ENCODE measurements around the gene KAT8.

KAT8 gene

DNA sequence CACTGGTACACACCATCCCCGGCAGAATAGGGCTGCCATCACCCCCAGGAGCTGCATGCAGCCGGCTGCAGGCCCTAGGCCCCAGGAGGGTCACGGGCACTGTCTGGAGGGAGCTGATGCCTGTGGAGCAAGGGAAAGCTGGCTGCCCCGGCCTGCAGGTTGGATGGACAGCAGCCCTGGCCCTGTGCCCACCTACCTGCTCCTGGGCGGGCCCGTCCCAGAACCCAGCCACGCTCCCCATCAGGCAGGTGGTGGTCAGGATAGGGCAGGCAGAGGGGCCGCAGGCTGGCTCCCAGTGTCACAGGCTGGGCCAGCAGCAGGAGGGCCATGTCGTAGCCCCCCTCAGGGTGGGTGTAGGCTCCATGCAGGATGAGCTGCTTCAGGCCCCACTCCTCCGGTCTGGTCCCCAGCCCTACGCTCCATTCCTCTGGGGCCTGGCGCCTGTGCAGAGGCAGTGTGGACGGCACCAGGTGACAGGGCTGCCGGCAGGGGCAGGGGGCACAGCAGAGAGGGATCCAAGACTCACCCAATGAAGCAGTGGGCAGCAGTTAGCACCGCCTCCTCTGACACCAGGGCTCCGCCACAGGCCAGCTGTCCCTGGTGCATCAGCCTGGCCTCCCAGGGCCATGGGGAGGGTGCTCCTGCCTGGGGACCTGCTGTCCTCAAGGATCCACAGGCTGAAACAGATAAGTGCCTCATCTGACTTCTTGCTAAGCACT is 32.7 kb upstream of the KAT8 start:
- ATAC-seq (ENCODE audit: insufficient read depth, low read depth), result no peak
- no peak overlapping the region for H3K4me3 ChIP-seq (ENCODE audit: low read depth in 1 of 2, low read length in 2 of 2)
- peaks cover 15% of the 10 kb centered on the region for H3K4me1 ChIP-seq (ENCODE audit: insufficient read depth, low read length)
- H3K27ac ChIP-seq (ENCODE audit: low read length), result no peak overlapping the region
- H2AFZ ChIP-seq (ENCODE audit: low read depth, low read length), result no peak overlapping the region
- H3K27me3 ChIP-seq (ENCODE audit: insufficient read depth, low read length, poor library complexity), result no peaks in the 10 kb centered on the region
- DNase-seq, result no peak
- H3K36me3 ChIP-seq (ENCODE audit: insufficient read depth, low read length), result peaks cover 88% of the 10 kb centered on the region
- no peak overlapping the region for H3K4me2 ChIP-seq (ENCODE audit: insufficient read depth, low read length)
- H3K79me2 ChIP-seq (ENCODE audit: insufficient read depth, low read length), result peaks cover 25% of the 10 kb centered on the region
- no peaks in the 10 kb centered on the region for H3K9me3 ChIP-seq (ENCODE audit: insufficient read depth, low read length, severe bottlenecking)
- no peak for TF ChIP-seq EZH2 (IDR thresholded peaks at IDR 0.05; ENCODE audit: borderline replicate concordance, low read depth, low read length, severe bottlenecking)
- TF ChIP-seq CTCF (IDR thresholded peaks at IDR 0.05; ENCODE audit: borderline replicate concordance, extremely low read depth, low read length, poor library complexity, severe bottlenecking), result no peak
- H4K20me1 ChIP-seq (ENCODE audit: insufficient read depth, low read length), result peaks cover 55% of the 10 kb centered on the region
- H3K9ac ChIP-seq (ENCODE audit: low read depth, low read length), result no peak overlapping the region

- Histone ChIP-seq H3K27me3 (ENCODE audit: insufficient read depth, low read length, poor library complexity) (no peaks in the 10 kb centered on the region), H3K9me3 (ENCODE audit: insufficient read depth, low read length, severe bottlenecking) (no peaks in the 10 kb centered on the region), H3K9ac (ENCODE audit: low read depth, low read length) (no peak overlapping the region), H2AFZ (ENCODE audit: low read depth, low read length) (no peak overlapping the region), H3K27ac (ENCODE audit: low read length) (no peak overlapping the region), H3K4me2 (ENCODE audit: insufficient read depth, low read length) (no peak overlapping the region), H3K4me1 (ENCODE audit: insufficient read depth, low read length) (peaks cover 11% of the 10 kb centered on the region), H3K79me2 (ENCODE audit: insufficient read depth, low read length) (peaks cover 20% of the 10 kb centered on the region), H3K4me3 (ENCODE audit: low read depth in 1 of 2, low read length in 2 of 2) (no peak overlapping the region), H3K36me3 (ENCODE audit: insufficient read depth, low read length) (peaks cover 87% of the 10 kb centered on the region), H4K20me1 (ENCODE audit: insufficient read depth, low read length) (peaks cover 49% of the 10 kb centered on the region)
- no peak for ATAC-seq (ENCODE audit: insufficient read depth, low read depth)
- TF ChIP-seq CTCF (IDR thresholded peaks at IDR 0.05; ENCODE audit: borderline replicate concordance, extremely low read depth, low read length, poor library complexity, severe bottlenecking), result no peak
- no peak for TF ChIP-seq EZH2 (IDR thresholded peaks at IDR 0.05; ENCODE audit: borderline replicate concordance, low read depth, low read length, severe bottlenecking)
- DNase-seq, result no peak
Measured at GRCh38 chr16:31085411-31085810, 32.1 kb upstream of the KAT8 start.

GRCh38 chr16:31085873-31086628 is 31.4 kb upstream of the KAT8 start:
- Histone ChIP-seq H3K79me2 (ENCODE audit: insufficient read depth, low read length) (peaks cover 20% of the 10 kb centered on the region), H3K9me3 (ENCODE audit: insufficient read depth, low read length, severe bottlenecking) (no peaks in the 10 kb centered on the region), H3K27ac (ENCODE audit: low read length) (no peak overlapping the region), H3K4me3 (ENCODE audit: low read depth in 1 of 2, low read length in 2 of 2) (no peak overlapping the region), H3K36me3 (ENCODE audit: insufficient read depth, low read length) (peaks cover 87% of the 10 kb centered on the region), H3K4me2 (ENCODE audit: insufficient read depth, low read length) (no peak overlapping the region), H2AFZ (ENCODE audit: low read depth, low read length) (no peak overlapping the region), H3K9ac (ENCODE audit: low read depth, low read length) (no peak overlapping the region), H4K20me1 (ENCODE audit: insufficient read depth, low read length) (peaks cover 42% of the 10 kb centered on the region), H3K4me1 (ENCODE audit: insufficient read depth, low read length) (peaks cover 8% of the 10 kb centered on the region), H3K27me3 (ENCODE audit: insufficient read depth, low read length, poor library complexity) (no peaks in the 10 kb centered on the region)
- no peak for TF ChIP-seq EZH2 (IDR thresholded peaks at IDR 0.05; ENCODE audit: borderline replicate concordance, low read depth, low read length, severe bottlenecking)
- no peak for TF ChIP-seq CTCF (IDR thresholded peaks at IDR 0.05; ENCODE audit: borderline replicate concordance, extremely low read depth, low read length, poor library complexity, severe bottlenecking)
- DNase-seq (no peak), ATAC-seq (ENCODE audit: insufficient read depth, low read depth) (no peak)
